ENCODE measurements around the gene KLHL6. TPM values are rescaled to one million over a fixed set of nuclear protein-coding genes. Genes with fewer than 3 reads are reported as not detected.
"Not testable (repeated sequence)": the region's sequence is repeated elsewhere in the genome, so short reads cannot be mapped to it uniquely, and the experiment has no call there.

KLHL6 gene
- total RNA-seq, 1 experiment from 2014 or later = 0.03 TPM

DNA sequence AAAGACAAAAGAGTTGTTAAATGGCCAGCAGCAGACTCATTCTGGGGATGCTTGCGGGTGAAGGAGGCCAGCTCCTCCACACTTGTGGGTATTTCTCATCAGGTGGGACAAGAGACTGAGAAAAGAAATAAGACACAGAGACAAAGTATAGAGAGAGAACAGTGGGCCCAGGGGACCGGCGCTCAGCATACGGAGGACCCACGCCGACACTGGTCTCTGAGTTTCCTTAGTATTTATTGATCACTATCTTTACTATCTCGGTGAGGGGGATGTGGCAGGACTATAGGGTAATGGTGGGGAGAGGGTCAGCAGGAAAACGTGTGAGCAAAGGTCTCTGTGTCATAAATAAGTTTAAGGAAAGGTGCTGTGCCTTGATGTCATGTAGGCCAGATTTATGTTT is 35.2 kb downstream of the KLHL6 start:
- CTCF ChIA-PET; intact Hi-C loops (cut with micrococcal nuclease; ENCODE audit: unreplicated experiment); H3K36me3 ChIP-seq (ENCODE audit: control insufficient read depth, insufficient read depth, low read length); BruUV-seq (replicated peaks); in situ Hi-C loops (cut with HindIII; ENCODE audit: low pct_unique_long_range_greater_than_20kb, low sequenced_read_pairs); ATAC-seq; DNase-seq (ENCODE audit: low read depth, low spot score); POLR2A ChIA-PET; H3K9me3 ChIP-seq (ENCODE audit: control insufficient read depth, insufficient read depth, low read depth, low read length); H3K4me3 ChIP-seq (ENCODE audit: low read depth in 2 of 2, low read length in 2 of 2); H3K4me1 ChIP-seq (ENCODE audit: control insufficient read depth, insufficient read depth, low read length); H3K27ac ChIP-seq (ENCODE audit: low read length): not testable (repeated sequence)
- H3K27me3 ChIP-seq (ENCODE audit: control insufficient read depth, insufficient read depth, low read length) = peaks cover 10% of the 10 kb centered on the region; the same call in 1 of the 2 replicates

DNA sequence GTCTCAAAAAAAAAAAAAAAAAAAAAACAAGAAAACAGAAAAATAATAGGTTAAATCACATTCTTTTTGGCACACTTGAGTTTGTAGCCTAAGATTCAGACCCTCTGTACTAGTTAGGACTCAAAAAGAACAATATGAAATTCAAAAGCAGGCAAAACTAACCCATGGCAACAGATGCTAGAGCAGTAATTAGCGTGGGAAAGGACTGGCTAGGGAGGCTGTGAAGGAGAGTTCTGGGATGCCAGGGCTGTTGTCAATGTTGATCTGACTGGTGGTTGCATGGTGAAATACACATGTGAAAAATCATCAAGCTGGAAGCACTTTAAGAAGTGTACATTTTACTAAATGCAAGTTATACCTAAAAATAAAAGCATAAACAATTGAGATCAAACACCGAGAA is 35.6 kb downstream of the KLHL6 start:
- peaks cover 10% of the 10 kb centered on the region; the same call in 1 of the 2 replicates for H3K27me3 ChIP-seq (ENCODE audit: control insufficient read depth, insufficient read depth, low read length)
- intact Hi-C loops (cut with micrococcal nuclease; ENCODE audit: unreplicated experiment) (no loop called here), in situ Hi-C loops (cut with HindIII; ENCODE audit: low pct_unique_long_range_greater_than_20kb, low sequenced_read_pairs) (no loop called here)
- no peak for TF ChIP-seq TCF7L2 (IDR thresholded peaks at IDR 0.05; ENCODE audit: low read depth, low read length)
- no peak for TF ChIP-seq REST (IDR thresholded peaks at IDR 0.05; ENCODE audit: insufficient read depth in 1 of 2, low read depth in 2 of 2, low read length in 1 of 2)
- no peak for TF ChIP-seq SIN3A (IDR thresholded peaks at IDR 0.05; ENCODE audit: borderline replicate concordance, insufficient read depth, low read depth, low read length)
- no peak for TF ChIP-seq POLR2AphosphoS5 (IDR thresholded peaks at IDR 0.05; ENCODE audit: low read depth, low read length)
- TF ChIP-seq CTCF (IDR thresholded peaks at IDR 0.05) = no peak
- BruUV-seq (replicated peaks) = no TSS peak
- ChIA-PET CTCF (no interaction called here), POLR2A (no interaction called here)
- H3K9me3 ChIP-seq (ENCODE audit: control insufficient read depth, insufficient read depth, low read depth, low read length) = no peaks in the 10 kb centered on the region
- H3K36me3 ChIP-seq (ENCODE audit: control insufficient read depth, insufficient read depth, low read length) = no peaks in the 10 kb centered on the region
- ATAC-seq (no peak), DNase-seq (ENCODE audit: low read depth, low spot score) (no peak)
- H3K4me1 ChIP-seq (ENCODE audit: control insufficient read depth, insufficient read depth, low read length) = no peaks in the 10 kb centered on the region
- H3K4me3 ChIP-seq (ENCODE audit: low read depth in 2 of 2, low read length in 2 of 2) = no peak overlapping the region
- H3K27ac ChIP-seq (ENCODE audit: low read length) = no peak overlapping the region

DNA sequence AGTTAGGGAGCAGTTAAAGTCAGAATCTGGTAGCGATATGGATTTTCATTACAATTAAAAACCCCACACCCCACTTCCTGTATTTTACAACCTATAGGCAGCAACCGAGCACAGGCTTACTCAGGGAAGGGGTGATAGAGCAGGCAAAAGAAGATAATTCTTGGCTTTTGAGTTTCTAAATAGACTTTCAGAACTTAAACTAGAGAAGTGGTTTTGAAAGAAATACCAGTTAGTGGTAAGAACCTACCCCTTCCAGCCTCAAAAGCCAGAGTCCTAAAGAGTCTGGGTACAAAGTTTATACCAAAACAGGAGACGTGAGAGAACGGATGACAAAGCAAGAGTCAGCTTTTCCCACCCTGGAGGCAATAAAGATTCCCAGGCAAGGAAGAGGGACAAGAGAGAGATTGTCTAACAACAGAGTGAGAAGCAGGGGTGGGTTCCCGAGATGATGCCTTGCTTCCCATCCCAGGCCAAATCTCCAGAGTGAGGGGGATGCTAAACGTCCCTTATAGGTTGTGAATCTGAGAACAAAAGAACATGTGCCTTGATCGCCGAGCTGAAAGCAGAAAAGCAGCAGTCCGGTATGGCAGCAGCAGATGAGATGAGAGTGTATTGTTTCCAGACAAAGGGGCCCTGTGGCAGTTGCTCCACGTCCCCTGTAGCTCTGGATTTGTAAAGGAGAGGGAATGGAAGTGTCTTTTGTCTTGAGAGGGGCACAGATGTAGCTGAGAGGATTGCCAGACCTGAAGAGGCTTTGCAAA is 36.8 kb downstream of the KLHL6 start:
- ATAC-seq = no peak
- Histone ChIP-seq H3K9me3 (ENCODE audit: control insufficient read depth, insufficient read depth, low read depth, low read length) (no peaks in the 10 kb centered on the region), H3K4me3 (ENCODE audit: low read depth in 2 of 2, low read length in 2 of 2) (no peak overlapping the region), H3K27me3 (ENCODE audit: control insufficient read depth, insufficient read depth, low read length) (peaks cover 10% of the 10 kb centered on the region; the same call in 1 of the 2 replicates), H3K27ac (ENCODE audit: low read length) (no peak overlapping the region), H3K36me3 (ENCODE audit: control insufficient read depth, insufficient read depth, low read length) (no peaks in the 10 kb centered on the region), H3K4me1 (ENCODE audit: control insufficient read depth, insufficient read depth, low read length) (no peaks in the 10 kb centered on the region)
- ChIA-PET CTCF (no interaction called here), POLR2A (interaction anchor here (0.8 kb wide), 1 partner anchor 10 kb away, joined by 3 read pairs; no protein-coding TSS in a partner anchor)
- in situ Hi-C loops (cut with HindIII; ENCODE audit: low pct_unique_long_range_greater_than_20kb, low sequenced_read_pairs) (no loop called here), intact Hi-C loops (cut with micrococcal nuclease; ENCODE audit: unreplicated experiment) (no loop called here)
- no peak for TF ChIP-seq CTCF (IDR thresholded peaks at IDR 0.05)
- TF ChIP-seq TCF7L2 (IDR thresholded peaks at IDR 0.05; ENCODE audit: low read depth, low read length) = no peak
- TF ChIP-seq SIN3A (IDR thresholded peaks at IDR 0.05; ENCODE audit: borderline replicate concordance, insufficient read depth, low read depth, low read length) = no peak
- BruUV-seq (replicated peaks) = no TSS peak
- DNase-seq (ENCODE audit: low read depth, low spot score) = no peak
